GM19025 (cell line): ENCODE data around the gene ZNF606.

ENCODE experiments used
- ATAC-seq: cut with Tn5 transposase; IDR thresholded peaks from one replicate; pipeline ENCODE4 v1.9.1; 2021; ENCODE audit warnings: mild to moderate bottlenecking, low read depth, moderate library complexity; ENCODE audit not compliant: unreplicated experiment

Gene ZNF606

GRCh38 chr19:58002384-58003173, at the start of gene ZNF606:
Gene ZNF606 (minus strand): TSS chr19:58002820. CDS start chr19:58001319, 1,501 bp downstream.
- ATAC-seq, result peak; percentile 97

- no peak for ATAC-seq
Measured at GRCh38 chr19:58052256-58052655, 49.6 kb upstream of the ZNF606 start.

GRCh38 chr19:58047672-58048071, 45.1 kb upstream of the ZNF606 start:
- no peak for ATAC-seq

GRCh38 chr19:58046856-58047255, 44.2 kb upstream of the ZNF606 start:
- ATAC-seq, result no peak

GRCh38 chr19:58045411-58046050, 42.9 kb upstream of the ZNF606 start:
- no peak for ATAC-seq

GRCh38 chr19:58044886-58045285, 42.3 kb upstream of the ZNF606 start:
- no peak for ATAC-seq

GRCh38 chr19:58044391-58044790, 41.8 kb upstream of the ZNF606 start:
- ATAC-seq, result no peak

- no peak for ATAC-seq
Measured at GRCh38 chr19:58042495-58043340, 40.1 kb upstream of the ZNF606 start.

- no peak for ATAC-seq
Measured at GRCh38 chr19:58040751-58041525, 38.3 kb upstream of the ZNF606 start.

GRCh38 chr19:58038688-58039204, 36.1 kb upstream of the ZNF606 start:
- no peak for ATAC-seq

- ATAC-seq, result no peak
Measured at GRCh38 chr19:58037927-58038687, 35.5 kb upstream of the ZNF606 start.

GRCh38 chr19:58035863-58036262, 33.2 kb upstream of the ZNF606 start:
- ATAC-seq, result no peak

- no peak for ATAC-seq
Measured at GRCh38 chr19:58034477-58034793, 31.8 kb upstream of the ZNF606 start.

GRCh38 chr19:58033741-58034476, 31.3 kb upstream of the ZNF606 start, which contains the start of gene ZSCAN1:
Gene ZSCAN1 (plus strand): TSS chr19:58034025. CDS start chr19:58037837, 3,812 bp downstream.
- ATAC-seq, result no peak

- ATAC-seq, result no peak
Measured at GRCh38 chr19:58024661-58025060, 22.0 kb upstream of the ZNF606 start.

GRCh38 chr19:58022283-58022660, 19.7 kb upstream of the ZNF606 start:
- no peak for ATAC-seq

GRCh38 chr19:58021541-58022282, 19.1 kb upstream of the ZNF606 start:
- ATAC-seq, result no peak

- ATAC-seq, result no peak
Measured at GRCh38 chr19:58020129-58020528, 17.5 kb upstream of the ZNF606 start.
